SU-DHL-6 (cell line): ENCODE data around the gene CNTN1.

Source experiments
- CTCF ChIP-seq: fragments of 200-600 bp; sonication (generic); IDR thresholded peaks from one replicate; pipeline ENCODE4 v1.5.1; 2017; ENCODE audit warnings: antibody characterized with exemption, mild to moderate bottlenecking, low read length, moderate library complexity; ENCODE audit not compliant: insufficient read depth, poor library complexity, severe bottlenecking
- EZH2phosphoT487 ChIP-seq: fragments of 200-600 bp; sonication (generic), shearing (Covaris generic); conservative IDR thresholded peaks from 2 replicates; pipeline ENCODE4 v1.6.1; 2018; ENCODE audit warnings: mild to moderate bottlenecking, antibody characterized with exemption, low read length, moderate library complexity, mixed read lengths

GRCh38 chr12:40793471-40793870 is 101.2 kb downstream of the CNTN1 start:
- TF ChIP-seq CTCF = no peak
- TF ChIP-seq EZH2phosphoT487 = no peak
